OCI-LY1 (cell line): ENCODE measurements around the gene CCDC70.

Experiments used
- EZH2 ChIP-seq: fragments of 200-600 bp; sonication (generic), shearing (Covaris generic); IDR thresholded peaks from 2 replicates; pipeline ENCODE4 v1.8.0; 2017; ENCODE audit warnings: borderline replicate concordance, mixed run types, mild to moderate bottlenecking, antibody characterized with exemption, low read length, moderate library complexity, mixed read lengths
- TF ChIP-seq, protein P1 (sequence below): fragments of 200-600 bp; sonication (generic), shearing (Covaris generic); IDR thresholded peaks from 2 replicates; pipeline ENCODE4 v1.5.1; 2017; ENCODE audit warnings: mild to moderate bottlenecking, antibody characterized with exemption, low read length, moderate library complexity, mixed read lengths

DNA sequence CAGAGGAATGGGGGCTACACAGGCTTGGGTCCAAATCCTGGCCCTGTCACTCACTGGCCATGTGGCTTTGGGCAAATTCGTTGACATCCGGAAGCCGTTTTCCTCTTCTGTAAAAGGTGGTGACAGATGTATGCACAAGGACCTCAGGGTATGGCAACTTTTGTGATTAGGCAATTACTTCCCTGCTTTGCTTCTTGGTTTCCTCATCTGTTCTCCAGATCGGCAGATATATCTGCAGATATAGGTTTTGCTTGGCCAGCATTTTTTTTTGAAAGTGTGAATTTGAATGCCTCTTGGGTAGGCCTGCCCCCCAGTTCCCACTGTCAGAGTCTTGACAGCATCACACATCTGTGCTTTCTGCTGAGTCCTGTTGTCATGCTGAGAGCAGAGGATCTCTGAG, 34.5 kb upstream of the CCDC70 start:
- TF ChIP-seq, protein P1, sequence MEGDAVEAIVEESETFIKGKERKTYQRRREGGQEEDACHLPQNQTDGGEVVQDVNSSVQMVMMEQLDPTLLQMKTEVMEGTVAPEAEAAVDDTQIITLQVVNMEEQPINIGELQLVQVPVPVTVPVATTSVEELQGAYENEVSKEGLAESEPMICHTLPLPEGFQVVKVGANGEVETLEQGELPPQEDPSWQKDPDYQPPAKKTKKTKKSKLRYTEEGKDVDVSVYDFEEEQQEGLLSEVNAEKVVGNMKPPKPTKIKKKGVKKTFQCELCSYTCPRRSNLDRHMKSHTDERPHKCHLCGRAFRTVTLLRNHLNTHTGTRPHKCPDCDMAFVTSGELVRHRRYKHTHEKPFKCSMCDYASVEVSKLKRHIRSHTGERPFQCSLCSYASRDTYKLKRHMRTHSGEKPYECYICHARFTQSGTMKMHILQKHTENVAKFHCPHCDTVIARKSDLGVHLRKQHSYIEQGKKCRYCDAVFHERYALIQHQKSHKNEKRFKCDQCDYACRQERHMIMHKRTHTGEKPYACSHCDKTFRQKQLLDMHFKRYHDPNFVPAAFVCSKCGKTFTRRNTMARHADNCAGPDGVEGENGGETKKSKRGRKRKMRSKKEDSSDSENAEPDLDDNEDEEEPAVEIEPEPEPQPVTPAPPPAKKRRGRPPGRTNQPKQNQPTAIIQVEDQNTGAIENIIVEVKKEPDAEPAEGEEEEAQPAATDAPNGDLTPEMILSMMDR, result no peak
- no peak for TF ChIP-seq EZH2
